ENCODE results near the gene TAAR2. TPM values are rescaled to one million over a fixed set of nuclear protein-coding genes. Genes with fewer than 3 reads are reported as not detected.

Gene TAAR2
- total and polyA plus RNA-seq, 2 of the 8 experiments (the other 6 are each of a cell fraction or from before 2014, with no cell fraction given): not detected

DNA sequence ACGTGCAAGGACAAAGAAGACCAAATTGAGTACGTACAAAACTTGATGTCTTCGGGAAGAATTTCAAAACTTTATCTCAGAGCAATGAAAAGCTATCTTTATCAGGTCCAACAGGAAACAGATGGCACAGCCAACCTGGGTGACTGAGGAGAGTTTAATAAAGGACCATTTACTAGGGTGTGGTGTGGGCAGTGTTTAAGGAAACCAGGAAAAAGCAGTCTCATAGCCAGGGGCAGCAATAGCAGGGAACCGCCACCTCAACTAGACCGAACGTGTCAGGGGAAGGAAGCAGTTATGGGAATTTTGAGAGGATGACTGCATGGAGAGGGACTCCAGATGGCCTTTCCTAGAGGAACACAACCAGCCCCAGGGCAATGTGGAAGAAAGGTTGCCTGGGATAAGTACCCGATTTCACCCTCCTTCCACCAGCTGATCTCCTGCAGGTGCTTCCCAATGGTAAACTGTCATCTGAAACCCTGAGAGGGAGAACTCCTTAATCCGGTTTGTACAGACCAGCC is 19.4 kb downstream of the TAAR2 start:
- Histone ChIP-seq H2AK5ac (ENCODE audit: low read depth, low read length) (no peak overlapping the region), H2BK15ac (ENCODE audit: low read length) (no peak overlapping the region), H3K14ac (ENCODE audit: insufficient read length) (no peak overlapping the region), H3K27ac (ENCODE audit: low read depth, low read length) (no peak overlapping the region), H2AFZ (ENCODE audit: low read length) (0 out of 2 replicates have a peak overlapping the region, but pooled peaks have one; percentile 20), H3K79me1 (ENCODE audit: low read depth, low read length) (no peaks in the 10 kb centered on the region), H2BK20ac (ENCODE audit: low read length) (no peak overlapping the region), H4K5ac (ENCODE audit: insufficient read length, low read depth, low read length) (no peak overlapping the region), H3K36me3 (ENCODE audit: control insufficient read depth in 2 of 4, insufficient read depth in 4 of 4, low read length in 3 of 4) (no peaks in the 10 kb centered on the region), H3K79me2 (ENCODE audit: control insufficient read depth in 1 of 2, insufficient read depth in 2 of 2, low read length in 2 of 2) (no peaks in the 10 kb centered on the region), H3K4me3 (ENCODE audit: extremely low read depth in 1 of 4, insufficient read depth in 2 of 4, low read depth in 3 of 4, low read length in 4 of 4) (no peak overlapping the region), H3K18ac (ENCODE audit: extremely low read depth, low read length) (no peak overlapping the region), H2BK120ac (replicated peaks; ENCODE audit: low read depth, low read length) (no peak overlapping the region), H3K4ac (replicated peaks; ENCODE audit: insufficient read length, low read depth, low read length) (no peak overlapping the region), H3K23ac (ENCODE audit: insufficient read length) (no peak overlapping the region), H3K9ac (replicated peaks in 1 of 4; ENCODE audit: extremely low read depth in 1 of 4, low read depth in 3 of 4, low read length in 3 of 4) (no peak overlapping the region), H2BK5ac (ENCODE audit: low read depth, low read length) (no peak overlapping the region), H3K27me3 (replicated peaks in 1 of 4; ENCODE audit: control insufficient read depth in 3 of 4, extremely low read depth in 1 of 4, insufficient read depth in 3 of 4, low read length in 3 of 4) (no peaks in the 10 kb centered on the region), H4K91ac (replicated peaks; ENCODE audit: insufficient read length, low read length) (no peak overlapping the region), H3K56ac (replicated peaks; ENCODE audit: insufficient read length, low read depth, low read length) (no peak overlapping the region), H3K23me2 (ENCODE audit: low read depth, low read length) (peaks cover 3% of the 10 kb centered on the region; the same call in 1 of the 2 replicates), H2BK12ac (ENCODE audit: low read depth, low read length) (no peak overlapping the region), H4K8ac (ENCODE audit: extremely low read depth, insufficient read depth, low read length) (no peak overlapping the region), H3K4me1 (replicated peaks in 1 of 4; ENCODE audit: control insufficient read depth in 3 of 4, insufficient read depth in 4 of 4, low read length in 3 of 4) (no peaks in the 10 kb centered on the region), H3K4me2 (ENCODE audit: insufficient read depth in 1 of 2, low read depth in 2 of 2, low read length in 2 of 2) (no peak overlapping the region), H3K9me3 (ENCODE audit: insufficient read depth in 2 of 2, low read depth in 1 of 2, low read length in 1 of 2) (no peaks in the 10 kb centered on the region), H4K20me1 (replicated peaks in 1 of 2; ENCODE audit: control insufficient read depth in 1 of 2, insufficient read depth in 2 of 2, low read length in 2 of 2) (no peaks in the 10 kb centered on the region)
- WGBS, 2 experiments (ENCODE audit: extremely low coverage in 1 of 2, insufficient coverage in 1 of 2, insufficient read length in 1 of 2, insufficient replicate concordance in 2 of 2, low coverage in 1 of 2, low lambda C conversion rate in 2 of 2, missing lambda C conversion rate in 1 of 2): 92% methylated on average over 8 of the region's 8 CpGs; no CpG with 5 or more reads in 1 of the 2 experiments
- no peak for DNase-seq (ENCODE audit: low read depth in 1 of 2, low spot score in 2 of 2)
- CTCF ChIA-PET (ENCODE audit: partially characterized antibody): interaction anchor here (0.8 to 1.6 kb wide), 3 partner anchors 9 to 159 kb away, joined by 3 read pairs; no protein-coding TSS in a partner anchor
- POLR2A ChIA-PET (ENCODE audit: partially characterized antibody): no interaction called here
- no peak for FAIRE-seq
- no peak for TF ChIP-seq KDM1A (IDR thresholded peaks at IDR 0.05; ENCODE audit: borderline replicate concordance, low read length)
- TF ChIP-seq SP2 (IDR thresholded peaks at IDR 0.05; ENCODE audit: low read length): no peak
- no peak for TF ChIP-seq KDM4A (IDR thresholded peaks at IDR 0.05; ENCODE audit: low read depth, low read length, severe bottlenecking)
- no peak for TF ChIP-seq POLR2AphosphoS5 (IDR thresholded peaks at IDR 0.05; ENCODE audit: low read depth, low read length)
- TF ChIP-seq, protein P1, sequence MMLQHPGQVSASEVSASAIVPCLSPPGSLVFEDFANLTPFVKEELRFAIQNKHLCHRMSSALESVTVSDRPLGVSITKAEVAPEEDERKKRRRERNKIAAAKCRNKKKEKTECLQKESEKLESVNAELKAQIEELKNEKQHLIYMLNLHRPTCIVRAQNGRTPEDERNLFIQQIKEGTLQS (IDR thresholded peaks at IDR 0.05; ENCODE audit: insufficient read depth, low read depth, low read length): no peak
- no peak for TF ChIP-seq SRF (IDR thresholded peaks at IDR 0.05; ENCODE audit: low read depth, low read length)
- TF ChIP-seq SIX5 (IDR thresholded peaks at IDR 0.05; ENCODE audit: low read depth, low read length): no peak
- no peak for TF ChIP-seq EP300 (IDR thresholded peaks at IDR 0.05; ENCODE audit: borderline replicate concordance in 1 of 2, low read depth in 2 of 2, low read length in 2 of 2)
